ENCODE data around the gene PCDHB3.

DNA sequence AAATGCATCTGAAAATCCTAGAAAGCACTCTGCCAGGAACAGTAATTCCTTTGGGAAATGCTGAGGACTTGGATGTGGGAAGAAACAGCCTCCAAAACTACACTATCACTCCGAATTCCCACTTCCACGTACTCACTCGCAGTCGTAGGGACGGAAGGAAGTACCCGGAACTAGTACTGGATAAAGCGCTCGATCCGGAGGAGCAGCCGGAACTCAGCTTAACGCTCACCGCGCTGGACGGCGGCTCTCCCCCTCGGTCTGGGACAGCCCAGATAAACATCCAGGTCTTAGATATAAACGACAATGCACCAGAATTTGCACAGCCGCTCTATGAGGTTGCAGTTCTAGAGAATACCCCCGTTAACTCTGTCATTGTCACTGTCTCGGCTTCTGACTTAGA, 786 bp downstream of the PCDHB3 start:
- TF ChIP-seq, protein P1, sequence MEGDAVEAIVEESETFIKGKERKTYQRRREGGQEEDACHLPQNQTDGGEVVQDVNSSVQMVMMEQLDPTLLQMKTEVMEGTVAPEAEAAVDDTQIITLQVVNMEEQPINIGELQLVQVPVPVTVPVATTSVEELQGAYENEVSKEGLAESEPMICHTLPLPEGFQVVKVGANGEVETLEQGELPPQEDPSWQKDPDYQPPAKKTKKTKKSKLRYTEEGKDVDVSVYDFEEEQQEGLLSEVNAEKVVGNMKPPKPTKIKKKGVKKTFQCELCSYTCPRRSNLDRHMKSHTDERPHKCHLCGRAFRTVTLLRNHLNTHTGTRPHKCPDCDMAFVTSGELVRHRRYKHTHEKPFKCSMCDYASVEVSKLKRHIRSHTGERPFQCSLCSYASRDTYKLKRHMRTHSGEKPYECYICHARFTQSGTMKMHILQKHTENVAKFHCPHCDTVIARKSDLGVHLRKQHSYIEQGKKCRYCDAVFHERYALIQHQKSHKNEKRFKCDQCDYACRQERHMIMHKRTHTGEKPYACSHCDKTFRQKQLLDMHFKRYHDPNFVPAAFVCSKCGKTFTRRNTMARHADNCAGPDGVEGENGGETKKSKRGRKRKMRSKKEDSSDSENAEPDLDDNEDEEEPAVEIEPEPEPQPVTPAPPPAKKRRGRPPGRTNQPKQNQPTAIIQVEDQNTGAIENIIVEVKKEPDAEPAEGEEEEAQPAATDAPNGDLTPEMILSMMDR (IDR thresholded peaks at IDR 0.05) = no peak
- TF ChIP-seq POLR2A (IDR thresholded peaks at IDR 0.05) = no peak
